Measurements from ENCODE around the gene NLRP2B. TPM values are rescaled to one million over a fixed set of nuclear protein-coding genes. Genes with fewer than 3 reads are reported as not detected.
"Not testable (repeated sequence)": the region's sequence is repeated elsewhere in the genome, so short reads cannot be mapped to it uniquely, and the experiment has no call there.

NLRP2B gene
- not detected in 2 replicates for total RNA-seq (2014; rRNA removed; shearing (Covaris generic); ENCODE audit: low replicate concordance)

DNA sequence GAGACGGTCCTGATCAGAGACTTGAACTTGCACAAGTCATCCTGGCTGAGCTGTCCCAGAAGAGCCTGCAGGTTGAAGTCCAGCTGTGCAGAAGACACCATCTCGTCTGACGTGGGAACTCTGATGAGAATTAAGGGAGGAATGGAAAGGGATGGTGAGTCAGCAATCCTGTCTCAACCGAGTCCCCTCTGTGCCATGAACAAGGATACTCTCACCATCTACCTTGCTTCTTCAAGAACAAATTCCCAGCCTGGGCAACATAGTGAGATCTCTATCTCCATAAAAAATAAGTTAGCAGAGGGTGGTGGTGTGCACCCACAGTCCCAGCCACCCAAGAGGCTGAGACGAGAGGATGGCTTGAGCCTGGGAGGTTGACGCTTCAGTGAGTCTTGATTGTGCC, at the start of gene NLRP2B:
TSS of gene NLRP2B (minus strand) at position 101 of the 400 bp plus-strand sequence.
- Histone ChIP-seq H3K27me3 (no peaks in the 10 kb centered on the region), H3K36me3 (no peaks in the 10 kb centered on the region), H3K9me3 (no peaks in the 10 kb centered on the region), H3K4me3 (no peak within 1 kb of the TSS)
- no peak for DNase-seq

DNA sequence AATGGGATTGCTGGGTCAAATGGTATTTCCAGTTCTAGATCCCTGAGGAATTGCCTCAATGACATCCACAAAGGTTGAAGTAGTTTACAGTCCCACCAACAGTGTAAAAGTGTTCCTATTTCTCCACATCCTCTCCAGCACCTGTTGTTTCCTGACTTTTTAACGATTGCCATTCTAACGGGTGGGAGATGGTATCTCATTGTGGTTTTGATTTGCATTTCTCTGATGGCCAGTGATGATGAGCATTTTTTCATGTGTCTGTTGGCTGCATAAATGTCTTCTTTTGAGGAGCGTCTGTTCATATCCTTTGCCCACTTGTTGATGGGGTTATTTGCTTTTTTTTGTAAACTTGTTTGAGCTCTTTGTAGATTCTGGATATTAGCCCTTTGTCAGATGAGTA, 45.9 kb upstream of the NLRP2B start:
- not testable (repeated sequence) for DNase-seq, H3K4me3 ChIP-seq, H3K36me3 ChIP-seq, H3K27me3 ChIP-seq, H3K9me3 ChIP-seq

DNA sequence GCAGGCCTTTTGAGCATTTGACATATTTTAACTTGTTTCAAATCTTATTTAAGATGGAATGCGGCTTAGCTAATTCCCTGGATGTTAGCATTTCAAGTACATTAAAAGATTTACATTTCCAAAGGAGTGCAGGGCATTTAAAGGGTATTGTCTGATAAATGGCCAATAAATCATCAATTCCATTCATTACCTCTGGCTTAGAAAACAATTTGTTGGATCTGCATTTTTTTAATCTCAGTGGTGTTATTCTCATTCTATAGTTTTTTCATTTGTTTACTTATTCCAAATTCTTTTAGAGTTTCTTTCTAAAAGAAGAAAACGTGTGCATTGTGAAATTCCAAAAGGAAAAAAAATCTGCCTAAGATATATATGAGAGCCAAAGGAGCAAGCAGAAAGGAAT, 1.3 kb upstream of the NLRP2B start:
- H3K27me3 ChIP-seq = no peaks in the 10 kb centered on the region
- no peaks in the 10 kb centered on the region for H3K9me3 ChIP-seq
- DNase-seq = no peak
- no peak overlapping the region for H3K4me3 ChIP-seq
- no peaks in the 10 kb centered on the region for H3K36me3 ChIP-seq

DNA sequence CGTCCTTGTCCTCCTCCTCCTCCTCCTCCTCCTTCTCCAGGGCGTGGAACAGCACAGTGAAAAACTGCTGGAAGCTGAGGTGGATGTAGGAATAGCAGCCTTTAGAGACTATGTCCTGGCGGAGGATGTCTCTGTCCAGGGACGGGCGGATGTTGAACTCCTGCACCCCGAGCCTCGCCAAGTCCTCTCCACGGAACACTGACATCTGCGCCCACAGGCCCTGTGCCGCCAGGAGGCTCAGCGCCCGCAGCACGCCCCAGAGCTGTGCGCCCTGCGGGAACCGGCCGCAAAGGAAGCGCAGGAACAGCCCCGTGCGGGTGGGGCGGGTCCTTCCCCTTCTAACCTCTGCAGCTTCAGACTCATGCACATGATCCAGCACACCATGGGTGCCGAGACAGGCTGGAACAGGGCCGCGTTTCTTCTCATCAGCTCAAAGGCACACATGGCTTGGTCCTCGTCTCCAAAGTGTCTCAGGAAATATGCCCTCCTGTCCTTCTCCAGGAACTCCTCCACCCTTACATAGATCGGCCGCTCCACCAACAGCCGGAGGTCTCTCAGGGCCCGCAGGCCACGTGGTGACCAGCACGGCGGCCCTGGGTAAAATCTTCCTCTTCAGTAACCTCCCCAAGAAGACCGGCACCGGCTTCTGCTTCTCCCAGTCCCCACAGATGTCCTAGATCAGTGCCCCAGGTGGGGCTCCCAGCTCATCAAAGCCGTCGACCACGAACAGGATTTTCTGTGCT, 1.2 kb downstream of the NLRP2B start:
- H3K27me3 ChIP-seq = no peaks in the 10 kb centered on the region
- H3K4me3 ChIP-seq = no peak overlapping the region
- H3K36me3 ChIP-seq = no peaks in the 10 kb centered on the region
- H3K9me3 ChIP-seq = no peaks in the 10 kb centered on the region
- DNase-seq = no peak

DNA sequence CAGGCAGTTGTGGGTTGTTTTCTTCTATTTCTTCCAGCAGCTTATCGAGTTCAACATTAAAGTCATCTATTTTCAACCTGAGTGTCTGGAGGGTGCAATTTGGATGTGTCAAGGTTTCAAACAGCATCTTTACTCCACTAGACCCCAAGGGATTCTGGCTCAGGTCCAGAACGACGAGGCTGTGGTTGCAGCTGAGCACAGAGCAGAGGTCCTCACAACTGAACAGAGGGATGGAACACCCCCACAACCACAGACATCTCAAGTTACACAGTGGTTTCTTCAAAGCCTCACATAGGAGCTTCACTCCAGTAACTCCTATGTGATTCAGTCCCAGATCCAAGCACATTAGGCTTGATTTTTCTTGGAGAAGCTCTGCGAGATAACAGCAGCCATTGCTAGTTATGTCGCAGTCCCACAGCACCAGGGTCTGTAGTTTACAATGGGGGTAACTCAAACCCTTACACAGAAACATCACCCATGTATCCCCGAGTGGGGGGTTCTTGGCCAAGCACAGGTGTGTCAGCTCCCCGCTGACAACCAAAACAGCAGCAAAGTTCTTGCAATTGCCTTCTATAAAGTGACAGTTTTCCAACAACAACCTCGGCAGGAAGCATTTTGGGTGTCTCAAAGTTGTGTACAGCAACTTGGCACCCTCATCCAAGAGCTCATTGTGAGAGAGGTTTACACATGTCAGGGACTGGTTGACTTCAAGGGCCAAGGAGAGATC, 2.8 kb downstream of the NLRP2B start:
- Histone ChIP-seq H3K9me3 (no peaks in the 10 kb centered on the region), H3K36me3 (no peaks in the 10 kb centered on the region), H3K4me3 (no peak overlapping the region), H3K27me3 (no peaks in the 10 kb centered on the region)
- no peak for DNase-seq

DNA sequence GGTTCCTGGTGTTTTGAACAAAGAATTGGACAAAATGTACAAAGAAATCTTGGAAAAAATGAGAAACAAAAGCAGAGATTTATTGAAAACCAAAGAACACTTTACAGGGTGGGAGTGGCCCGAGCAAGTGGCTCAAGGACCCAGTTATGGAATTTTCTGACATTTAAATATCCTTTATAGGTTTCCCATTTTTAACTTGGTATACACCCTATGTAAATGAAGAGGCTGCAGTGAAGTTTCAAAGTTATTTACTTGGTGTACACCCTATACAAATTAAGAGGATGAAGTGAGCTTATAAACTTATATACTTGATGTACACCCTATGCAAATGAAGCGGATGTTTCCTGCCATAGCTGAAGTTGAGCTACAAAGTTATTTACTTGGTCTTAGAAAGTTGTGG, 4.7 kb downstream of the NLRP2B start:
- no peaks in the 10 kb centered on the region for H3K36me3 ChIP-seq
- no peak for DNase-seq
- no peak overlapping the region for H3K4me3 ChIP-seq
- H3K27me3 ChIP-seq = no peaks in the 10 kb centered on the region
- H3K9me3 ChIP-seq = no peaks in the 10 kb centered on the region

DNA sequence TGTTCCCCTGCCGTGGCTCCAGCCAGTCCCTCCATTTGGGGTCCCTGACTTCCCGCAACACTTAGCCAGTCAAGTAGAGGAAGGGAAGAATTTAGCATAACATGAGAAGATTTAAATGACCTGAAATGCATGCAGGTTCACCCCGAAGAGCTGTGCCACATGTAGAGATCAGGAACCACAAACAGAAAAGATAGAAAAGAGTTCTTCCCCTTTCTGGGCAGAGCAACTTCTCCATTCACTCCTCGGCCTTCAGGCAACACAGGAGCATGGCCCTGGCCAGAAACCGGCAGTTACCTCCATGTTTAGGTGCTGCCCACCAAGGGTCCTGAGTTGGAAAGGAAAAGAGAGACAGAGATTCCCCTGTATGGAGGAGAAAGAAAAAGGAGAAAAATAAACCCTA, 5.2 kb downstream of the NLRP2B start:
- no peaks in the 10 kb centered on the region for H3K27me3 ChIP-seq
- H3K36me3 ChIP-seq = no peaks in the 10 kb centered on the region
- H3K4me3 ChIP-seq = no peak overlapping the region
- DNase-seq = no peak
- no peaks in the 10 kb centered on the region for H3K9me3 ChIP-seq

DNA sequence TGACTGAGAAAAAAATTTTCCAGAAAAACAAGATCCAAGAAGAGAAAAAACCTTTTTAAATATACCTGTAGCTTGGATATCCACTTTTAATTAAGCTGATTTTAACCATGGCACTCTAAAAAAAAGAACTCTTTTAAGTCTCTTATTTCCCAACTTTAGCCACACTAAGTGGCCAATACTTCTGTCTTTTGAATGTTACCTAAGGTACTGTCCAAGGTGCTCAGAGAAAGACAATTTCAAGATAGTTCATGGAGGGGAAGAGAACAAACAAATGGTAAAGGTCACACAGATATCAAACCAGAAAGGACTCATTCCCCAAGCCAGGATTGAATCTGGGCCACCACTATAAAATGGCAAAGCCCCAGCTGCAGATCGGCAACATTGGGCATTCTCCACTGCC, 10.1 kb downstream of the NLRP2B start:
- H3K4me3 ChIP-seq = no peak overlapping the region
- no peaks in the 10 kb centered on the region for H3K36me3 ChIP-seq
- no peak for DNase-seq
- no peaks in the 10 kb centered on the region for H3K9me3 ChIP-seq
- H3K27me3 ChIP-seq = no peaks in the 10 kb centered on the region

DNA sequence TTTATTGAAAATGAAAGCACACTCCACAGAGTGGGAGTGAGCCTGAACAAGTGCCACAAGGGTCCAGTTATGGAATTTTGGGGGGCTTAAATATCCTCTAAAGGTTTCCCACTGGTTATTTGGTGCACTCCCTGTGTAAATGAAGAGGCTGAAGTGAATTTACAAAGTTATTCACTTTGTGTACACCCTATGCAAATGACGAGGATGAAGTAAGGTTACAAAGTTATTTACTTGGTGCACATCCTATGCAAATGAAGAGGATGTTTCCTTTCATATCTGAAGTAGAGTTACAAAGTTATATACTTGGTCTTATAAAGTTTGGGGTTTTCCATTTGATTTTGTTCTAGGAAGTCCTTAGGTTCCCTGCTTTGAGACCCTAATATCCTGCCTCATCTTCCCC, 13.1 kb downstream of the NLRP2B start:
- H3K36me3 ChIP-seq = no peaks in the 10 kb centered on the region
- no peaks in the 10 kb centered on the region for H3K9me3 ChIP-seq
- DNase-seq = no peak
- H3K27me3 ChIP-seq = no peaks in the 10 kb centered on the region
- H3K4me3 ChIP-seq = no peak overlapping the region

DNA sequence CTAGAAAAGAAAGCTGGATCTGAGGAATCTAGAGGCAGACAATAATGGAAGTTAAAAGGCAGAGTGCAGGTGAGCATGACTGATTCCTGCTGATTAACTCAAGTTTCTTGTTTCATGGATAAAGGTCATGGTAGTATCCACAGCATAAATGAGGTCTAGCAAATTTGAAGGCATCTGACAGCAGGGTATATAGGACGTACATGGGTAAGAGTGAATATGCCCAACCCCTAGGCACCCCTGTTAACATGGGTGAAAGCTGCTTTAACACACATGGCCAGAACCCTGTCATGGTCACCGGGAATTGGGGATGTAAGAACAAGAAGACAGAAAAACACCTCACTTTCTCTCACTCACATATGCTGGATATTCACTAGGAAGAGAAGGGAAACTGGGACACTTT, 25.0 kb downstream of the NLRP2B start:
- Histone ChIP-seq H3K27me3 (no peaks in the 10 kb centered on the region), H3K36me3 (no peaks in the 10 kb centered on the region), H3K4me3 (no peak overlapping the region), H3K9me3 (no peaks in the 10 kb centered on the region)
- no peak for DNase-seq

DNA sequence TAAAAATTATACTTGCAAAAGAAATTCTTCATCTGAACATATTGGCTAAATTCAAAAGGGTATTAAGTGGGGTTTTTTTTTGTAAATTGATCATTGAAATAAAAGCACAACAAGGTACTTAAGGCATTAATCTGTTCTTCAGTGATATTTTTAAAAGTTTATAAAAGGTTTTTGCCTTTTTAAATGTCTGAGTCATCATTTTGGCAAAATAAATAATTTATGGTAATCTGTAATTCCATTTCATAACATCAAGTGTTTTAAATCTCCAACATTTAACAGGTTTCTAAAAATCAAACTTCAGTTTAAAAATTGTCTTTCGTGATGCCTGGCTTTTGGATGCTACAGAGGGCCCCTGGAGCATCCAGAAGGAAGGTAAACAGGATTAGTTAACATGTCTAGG, 27.4 kb downstream of the NLRP2B start:
- DNase-seq = no peak
- Histone ChIP-seq H3K36me3 (no peaks in the 10 kb centered on the region), H3K9me3 (no peaks in the 10 kb centered on the region), H3K27me3 (no peaks in the 10 kb centered on the region), H3K4me3 (no peak overlapping the region)

DNA sequence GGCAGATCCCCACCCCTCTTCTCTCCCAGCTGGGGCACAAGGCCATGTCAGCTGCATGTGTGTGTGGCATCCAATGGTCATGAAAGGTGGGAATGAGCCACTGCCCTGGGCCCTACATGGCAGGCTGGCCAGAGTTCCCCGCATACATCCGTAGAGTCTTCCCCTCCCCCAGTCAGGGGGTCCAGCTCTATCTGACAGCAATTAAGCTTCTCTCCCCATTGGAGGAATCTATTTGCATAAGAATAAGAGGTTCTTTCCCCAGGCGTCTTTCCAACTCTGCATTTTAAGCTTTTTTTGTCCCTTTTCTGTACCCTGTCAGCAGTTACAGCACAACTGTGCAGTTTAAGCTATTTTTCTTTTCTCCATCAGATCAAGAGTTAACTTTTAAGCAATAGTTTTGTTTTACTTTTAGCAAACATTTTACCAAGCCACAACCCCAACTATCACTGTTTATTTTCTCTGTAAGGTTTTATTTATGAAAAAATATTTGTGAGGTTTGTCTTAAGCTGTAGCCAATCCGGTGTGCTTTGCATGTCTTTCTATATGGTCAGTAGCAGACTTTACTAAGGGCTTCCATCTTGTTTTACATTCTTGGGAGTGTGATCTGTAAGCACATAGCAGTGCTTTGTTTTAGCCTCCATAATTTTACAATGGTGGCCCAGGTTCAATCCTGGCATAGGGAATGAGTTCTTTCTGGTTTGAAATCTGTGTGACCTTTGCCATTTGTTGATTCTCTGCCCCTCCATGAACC, 28.7 kb downstream of the NLRP2B start:
- Histone ChIP-seq H3K4me3 (no peak overlapping the region), H3K9me3 (no peaks in the 10 kb centered on the region), H3K27me3 (no peaks in the 10 kb centered on the region), H3K36me3 (no peaks in the 10 kb centered on the region)
- no peak for DNase-seq

DNA sequence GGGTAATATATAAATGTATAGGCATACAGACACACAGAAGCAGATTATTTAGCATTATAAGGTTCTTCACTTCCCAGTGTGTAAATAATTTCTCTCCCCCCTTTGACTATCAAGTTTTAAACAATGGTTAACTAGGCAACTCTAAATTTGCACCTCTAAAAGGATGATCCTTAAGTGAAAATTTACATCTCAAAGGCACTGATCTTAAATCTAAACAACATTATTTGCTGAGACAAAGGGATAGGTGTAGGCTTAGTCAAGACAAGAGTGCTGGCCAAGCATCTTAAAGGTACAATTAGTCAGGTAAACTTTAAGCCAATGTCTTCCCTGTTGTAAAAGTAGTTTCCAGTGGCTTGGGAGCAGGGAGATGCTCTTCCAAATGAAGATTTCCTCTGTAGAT, 33.0 kb downstream of the NLRP2B start:
- Histone ChIP-seq H3K4me3 (no peak overlapping the region), H3K27me3 (no peaks in the 10 kb centered on the region), H3K9me3 (no peaks in the 10 kb centered on the region), H3K36me3 (no peaks in the 10 kb centered on the region)
- DNase-seq = no peak

DNA sequence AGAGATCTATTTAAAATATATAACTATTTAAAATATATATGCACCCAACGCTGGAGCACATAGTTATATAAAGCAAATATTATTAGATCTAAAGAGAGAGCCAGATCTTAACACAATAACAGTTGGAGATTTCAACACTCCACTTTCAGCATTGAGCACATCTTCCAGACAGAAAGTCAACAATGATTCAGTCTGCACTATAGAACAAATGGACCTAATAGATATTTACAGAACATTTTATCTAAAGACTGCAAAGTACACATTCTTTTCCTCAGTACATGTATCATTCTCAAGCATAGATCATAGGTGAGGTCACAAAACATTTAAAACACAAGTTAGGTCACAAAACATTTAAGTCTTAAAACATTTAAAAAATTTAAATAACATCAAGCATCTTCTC, 36.4 kb downstream of the NLRP2B start:
- H3K4me3 ChIP-seq = no peak overlapping the region
- DNase-seq = no peak

DNA sequence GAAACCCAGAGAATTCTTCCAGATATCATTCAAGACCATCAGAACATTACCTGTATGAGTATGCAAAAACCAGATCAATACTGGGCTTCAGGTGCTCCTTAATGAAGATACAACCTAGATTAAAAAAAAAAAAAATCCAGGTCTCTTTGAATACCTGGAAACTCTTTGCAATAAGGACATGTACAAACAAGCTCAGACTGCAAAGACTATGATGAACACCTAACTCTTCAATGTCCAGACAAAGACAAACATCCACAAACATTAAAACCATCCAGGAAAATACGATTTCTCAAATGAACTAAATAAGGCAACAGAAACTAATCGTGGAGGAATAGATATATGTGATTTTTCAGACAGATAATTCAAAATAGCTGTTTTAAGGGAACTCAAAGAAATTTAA, 38.7 kb downstream of the NLRP2B start:
- no peaks in the 10 kb centered on the region for H3K9me3 ChIP-seq
- DNase-seq = no peak
- H3K4me3 ChIP-seq = no peak overlapping the region
- H3K36me3 ChIP-seq = no peaks in the 10 kb centered on the region
- no peaks in the 10 kb centered on the region for H3K27me3 ChIP-seq

More for the DNA sequence above, 36.4 kb downstream of the NLRP2B start:
- Histone ChIP-seq H3K36me3 (no peaks in the 10 kb centered on the region), H3K9me3 (no peaks in the 10 kb centered on the region), H3K27me3 (no peaks in the 10 kb centered on the region)

DNA sequence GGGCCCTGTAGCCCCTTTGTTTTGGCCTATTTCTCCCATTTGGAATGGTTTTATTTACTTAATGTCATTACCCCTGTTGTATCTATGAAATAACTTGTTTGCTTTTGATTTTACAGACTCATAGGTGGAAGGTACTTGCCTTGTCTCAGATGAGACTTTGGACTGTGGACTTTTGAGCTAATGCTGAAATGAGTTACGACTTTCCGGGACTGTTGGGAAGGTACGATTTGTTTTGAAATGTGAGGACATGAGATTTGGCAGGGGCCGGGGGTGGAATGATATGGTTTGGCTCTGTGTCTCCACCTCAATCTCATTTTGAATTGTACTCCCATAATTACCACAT, 39.4 kb downstream of the NLRP2B start:
- no peaks in the 10 kb centered on the region for H3K36me3 ChIP-seq
- DNase-seq = no peak
- H3K27me3 ChIP-seq = no peaks in the 10 kb centered on the region
- H3K4me3 ChIP-seq = no peak overlapping the region
- H3K9me3 ChIP-seq = no peaks in the 10 kb centered on the region

DNA sequence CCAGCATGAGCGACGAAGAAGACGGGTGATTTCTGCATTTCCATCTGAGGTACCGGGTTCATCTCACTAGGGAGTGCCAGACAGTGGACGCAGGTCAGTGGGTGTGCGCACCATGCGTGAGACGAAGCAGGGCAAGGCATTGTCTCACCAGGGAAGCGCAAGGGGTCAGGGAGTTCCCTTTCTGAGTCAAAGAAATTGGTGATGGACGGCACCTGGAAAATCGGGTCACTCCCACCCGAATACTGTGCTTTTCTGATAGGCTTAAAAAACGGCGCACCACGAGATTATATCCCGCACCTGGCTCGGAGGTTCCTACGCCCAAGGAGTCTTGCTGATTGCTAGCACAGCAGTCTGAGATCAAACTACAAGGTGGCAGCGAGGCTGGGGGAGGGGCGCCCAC, 50.6 kb downstream of the NLRP2B start:
- H3K9me3 ChIP-seq, DNase-seq, H3K27me3 ChIP-seq, H3K4me3 ChIP-seq, H3K36me3 ChIP-seq: not testable (repeated sequence)
